MCF 10A (cell line): ENCODE measurements around the gene LAP3. TPM values are rescaled to one million over a fixed set of nuclear protein-coding genes. Genes with fewer than 3 reads are reported as not detected.

ENCODE experiments used
- BruUV-seq: library from RNA; stranded (reverse); fragments of 400-500 nt; replicated peaks from 2 replicates; lab custom pipeline; 2021; lab: Mats Ljungman, UMichigan
- CTCF ChIA-PET: fragments of 300-600 bp; sonication (Branson Sonifier 250); formaldehyde crosslinking; extraction: SDS; loops from one replicate; lab custom pipeline; 2021; ENCODE audit warnings: antibody characterized with exemption, inconsistent platforms; lab: Yijun Ruan, JAX
- POLR2A ChIA-PET: fragments of 300-600, 350-650 bp; sonication (Branson Sonifier 250); formaldehyde crosslinking; extraction: SDS; loops from one replicate; lab custom pipeline; 2020; ENCODE audit warnings: antibody characterized with exemption, inconsistent platforms; lab: Yijun Ruan, JAX
- DNase-seq: peaks from one replicate; pipeline ENCODE4 v3.0.0-alpha.2; 2018; ENCODE audit not compliant: unreplicated experiment
- H3K27ac Mint-ChIP-seq: one replicate; pipeline ENCODE4 v1.8.0; 2022; ENCODE audit warnings: mild to moderate bottlenecking, low read depth, mixed read lengths; ENCODE audit not compliant: unreplicated experiment
- H3K27me3 Mint-ChIP-seq: one replicate; pipeline ENCODE4 v1.8.0; 2022; ENCODE audit warnings: mixed read lengths; ENCODE audit not compliant: insufficient read depth, unreplicated experiment
- H3K36me3 Mint-ChIP-seq: one replicate; pipeline ENCODE4 v1.8.0; 2022; ENCODE audit warnings: mild to moderate bottlenecking, moderate library complexity, mixed read lengths; ENCODE audit not compliant: insufficient read depth, unreplicated experiment
- H3K4me1 Mint-ChIP-seq: one replicate; pipeline ENCODE4 v1.8.0; 2022; ENCODE audit warnings: mixed read lengths; ENCODE audit not compliant: insufficient read depth, unreplicated experiment
- H3K4me3 Mint-ChIP-seq: one replicate; pipeline ENCODE4 v1.8.0; 2022; ENCODE audit warnings: mild to moderate bottlenecking, moderate library complexity, mixed read lengths; ENCODE audit not compliant: unreplicated experiment
- H3K9me3 Mint-ChIP-seq: one replicate; pipeline ENCODE4 v1.8.0; 2022; ENCODE audit warnings: mixed read lengths; ENCODE audit not compliant: unreplicated experiment
- CTCF ChIP-seq: fragments of 200-600 bp; IDR thresholded peaks from one replicate; pipeline ENCODE4 v1.8.0; 2022; ENCODE audit warnings: antibody characterized with exemption, mild to moderate bottlenecking; ENCODE audit not compliant: unreplicated experiment
- intact Hi-C: fragments of 100-400 bp; cut with micrococcal nuclease; formaldehyde crosslinking; loops from 2 replicates; pipeline ENCODE4 v1.14.1; 2022
- total RNA-seq: library from RNA; stranded (reverse); gene quantifications from 2 replicates; pipeline ENCODE4 v1.2.3, GENCODE V29; 2022

The LAP3 gene
- total RNA-seq, 1 experiment from 2014 or later = 45.0 TPM

GRCh38 chr4:17546678-17547077, 30.3 kb upstream of the LAP3 start:
- no peak overlapping the region for H3K27ac Mint-ChIP-seq
- no peaks in the 10 kb centered on the region for H3K9me3 Mint-ChIP-seq
- H3K27me3 Mint-ChIP-seq = no peaks in the 10 kb centered on the region
- no peaks in the 10 kb centered on the region for H3K36me3 Mint-ChIP-seq
- no peak overlapping the region for H3K4me3 Mint-ChIP-seq
- TF ChIP-seq CTCF = no peak
- ChIA-PET POLR2A (no interaction called here), CTCF (interaction anchor here (0.5 to 4.4 kb wide), 9 partner anchors 11 to 1046 kb away, joined by 3 to 50 read pairs (median 4); no protein-coding TSS in a partner anchor)
- BruUV-seq = no TSS peak
- intact Hi-C loops = no loop called here
- DNase-seq = no peak
- no peaks in the 10 kb centered on the region for H3K4me1 Mint-ChIP-seq

- no peak for TF ChIP-seq CTCF
- H3K27me3 Mint-ChIP-seq = no peaks in the 10 kb centered on the region
- intact Hi-C loops = no loop called here
- BruUV-seq = no TSS peak
- ChIA-PET CTCF (interaction anchor here (0.6 to 4.4 kb wide), 3 partner anchors 190 to 813 kb away, joined by 3 to 50 read pairs (median 3); no protein-coding TSS in a partner anchor), POLR2A (interaction anchor here (0.7 kb wide), 1 partner anchor 26 kb away, joined by 3 read pairs; the partner anchor contains the start of gene LAP3)
- DNase-seq = no peak
- no peaks in the 10 kb centered on the region for H3K9me3 Mint-ChIP-seq
- no peaks in the 10 kb centered on the region for H3K4me1 Mint-ChIP-seq
- no peak overlapping the region for H3K4me3 Mint-ChIP-seq
- H3K36me3 Mint-ChIP-seq = peaks cover 6% of the 10 kb centered on the region
- H3K27ac Mint-ChIP-seq = no peak overlapping the region
Measured at GRCh38 chr4:17550549-17550948, 26.4 kb upstream of the LAP3 start.

GRCh38 chr4:17552427-17552826, 24.6 kb upstream of the LAP3 start:
- intact Hi-C loops = no loop called here
- TF ChIP-seq CTCF = no peak
- BruUV-seq = no TSS peak
- Mint-ChIP-seq H3K36me3 (peaks cover 6% of the 10 kb centered on the region), H3K4me3 (no peak overlapping the region), H3K9me3 (no peaks in the 10 kb centered on the region), H3K4me1 (no peaks in the 10 kb centered on the region), H3K27me3 (no peaks in the 10 kb centered on the region), H3K27ac (no peak overlapping the region)
- ChIA-PET POLR2A (interaction anchor here (1.0 kb wide), 1 partner anchor 24 kb away, joined by 3 read pairs; the partner anchor contains the start of gene LAP3), CTCF (interaction anchor here (1.0 kb wide), 1 partner anchor 87 kb away, joined by 4 read pairs; no protein-coding TSS in a partner anchor)
- no peak for DNase-seq

GRCh38 chr4:17554568-17554967, 22.4 kb upstream of the LAP3 start:
- no peak for TF ChIP-seq CTCF
- Mint-ChIP-seq H3K9me3 (no peaks in the 10 kb centered on the region), H3K4me1 (no peaks in the 10 kb centered on the region), H3K36me3 (peaks cover 6% of the 10 kb centered on the region), H3K4me3 (no peak overlapping the region), H3K27me3 (no peaks in the 10 kb centered on the region), H3K27ac (no peak overlapping the region)
- no peak for DNase-seq
- BruUV-seq = no TSS peak
- intact Hi-C loops = no loop called here
- ChIA-PET POLR2A (interaction anchor here (0.6 to 0.9 kb wide), 2 partner anchors 42 to 256 kb away, joined by 3 to 4 read pairs; partner anchors contain the start of genes DCAF16 and NCAPG), CTCF (interaction anchor here (2.4 kb wide), 1 partner anchor 82 kb away, joined by 10 read pairs; no protein-coding TSS in a partner anchor)
